Pancreas (tissue), 10 donors: ENCODE results near the gene DRD4. TPM values are rescaled to one million over a fixed set of nuclear protein-coding genes. Genes with fewer than 3 reads are reported as not detected.
"Not testable (repeated sequence)": the region's sequence is repeated elsewhere in the genome, so short reads cannot be mapped to it uniquely, and the experiment has no call there.

Source experiments
- ATAC-seq, 4 donors: fragments of 200-7000 bp; cut with Tn5 transposase; one replicate each; pipeline versions ENCODE4 v1.8.0 to v1.9.1; 2020; ENCODE audit warnings: mild to moderate bottlenecking in 4 of 4, moderate library complexity in 4 of 4
- DNase-seq, 6 donors: peaks; one replicate each; pipeline ENCODE4 v3.0.0-alpha.2; 2020
- FAIRE-seq: peaks from 2 replicates; lab custom pipeline; 2012; peaks lifted over from hg19 to GRCh38; lab: Jason Lieb, UNC
- H3K27ac ChIP-seq, 4 donors: fragments of 200-600 bp; sonication (generic); 1 replicate in 3 of 4; 2 replicates in 1 of 4; pipeline versions ENCODE4 v1.5.0 to v1.8.0; 2020
- H3K27me3 ChIP-seq, 4 donors: fragments of 200-600 bp; one replicate each; pipeline ENCODE4 v1.8.0; 2021
- H3K36me3 ChIP-seq, 3 donors: fragments of 200-600 bp; sonication (generic) in 1 of 3; one replicate each; pipeline versions ENCODE4 v1.5.0 to v1.8.0; 2020 to 2021
- H3K4me1 ChIP-seq, 3 donors: fragments of 200-600 bp; one replicate each; pipeline ENCODE4 v1.8.0; 2021
- H3K4me3 ChIP-seq, 4 donors: fragments of 200-600 bp; sonication (generic) in 2 of 4; one replicate each; pipeline versions ENCODE4 v1.5.0 to v1.8.0; 2020 to 2021
- H3K9me3 ChIP-seq, 4 donors: fragments of 200-600 bp; one replicate each; pipeline ENCODE4 v1.8.0; 2021
- WGBS, 2 donors: extraction: QIAGEN DNeasy Blood & Tissue Kit; methylation state at CpG; one replicate each; pipeline ENCODE4 v1.1.7; 2013; 5-methylcytosine and 5-hydroxymethylcytosine counted together
- intact Hi-C, 3 donors: fragments of 100-400 bp; cut with DNase I; formaldehyde crosslinking; loops; one replicate each; pipeline versions ENCODE4 v1.11.1 to v1.14.2; 2022
- polyA plus RNA-seq, 2 donors: library from polyadenylated mRNA; stranded (reverse); fragments of 200-250 nt; gene quantifications; one replicate each; pipeline ENCODE4 v1.2.3, GENCODE V29; 2013
- total RNA-seq, 6 donors: library from RNA; stranded (reverse); fragmentation: NEBNext Ultra II Directional in 4 of 6; extraction: Animal tissue kit (Norgen Biotek cat#: 25700) in 4 of 6; gene quantifications; one replicate each; pipeline versions ENCODE4 v1.2.1 to v1.2.4, GENCODE V29; 2021 to 2023
- TF ChIP-seq, protein P1 (sequence below), 4 donors: fragments of 200-600 bp; sonication (generic) in 3 of 4; IDR thresholded peaks; one replicate each; pipeline versions ENCODE4 v1.5.0 to v1.8.0; 2021; ENCODE audit warnings: antibody characterized with exemption in 4 of 4
- donor health status: healthy with polysubstance abuse.
- donor health status: DM: no; HTN: no; CAD: no; lungs with moderate emphysema.
- donor health status: DM: no; HTN: no; CAD: no.
- donor health status: control.
- donor health status: control.
- donor health status: Bipolar disorder and iron deficiency.
- donor health status: DM: yes; HTN: yes; CAD: no.
- donor health status: DM: no; HTN: no; CAD: no.
- donor health status: DM: no; HTN: no; CAD: no.
- donor health status: DM: yes; HTN: yes; CAD: no.

Gene DRD4
- total and polyA plus RNA-seq, 8 donors = 0.28 to 2.4 (median 0.79) TPM

DNA sequence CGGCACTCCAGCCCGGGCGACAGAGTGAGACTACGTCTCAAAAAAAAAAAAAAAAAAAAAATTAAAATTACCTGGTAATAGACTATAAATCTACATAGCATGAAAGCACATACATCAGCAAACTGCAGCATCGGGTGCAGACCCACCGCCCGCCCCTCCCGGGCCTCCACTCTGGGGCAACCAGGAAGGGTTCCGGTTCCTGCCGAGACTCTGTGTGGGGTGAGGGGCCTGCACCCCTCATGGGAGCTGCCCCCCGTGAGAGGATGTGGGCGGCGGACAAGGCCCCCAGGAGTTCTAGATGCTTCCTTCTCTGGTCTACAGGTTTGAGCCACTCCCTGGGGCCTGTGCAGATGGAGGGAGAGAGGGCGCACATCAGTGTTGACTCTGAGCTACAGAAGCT lies 9.1 kb downstream of the DRD4 start:
- H3K4me3 ChIP-seq = no peak overlapping the region
- H3K27ac ChIP-seq = no peak overlapping the region
- TF ChIP-seq, protein P1, sequence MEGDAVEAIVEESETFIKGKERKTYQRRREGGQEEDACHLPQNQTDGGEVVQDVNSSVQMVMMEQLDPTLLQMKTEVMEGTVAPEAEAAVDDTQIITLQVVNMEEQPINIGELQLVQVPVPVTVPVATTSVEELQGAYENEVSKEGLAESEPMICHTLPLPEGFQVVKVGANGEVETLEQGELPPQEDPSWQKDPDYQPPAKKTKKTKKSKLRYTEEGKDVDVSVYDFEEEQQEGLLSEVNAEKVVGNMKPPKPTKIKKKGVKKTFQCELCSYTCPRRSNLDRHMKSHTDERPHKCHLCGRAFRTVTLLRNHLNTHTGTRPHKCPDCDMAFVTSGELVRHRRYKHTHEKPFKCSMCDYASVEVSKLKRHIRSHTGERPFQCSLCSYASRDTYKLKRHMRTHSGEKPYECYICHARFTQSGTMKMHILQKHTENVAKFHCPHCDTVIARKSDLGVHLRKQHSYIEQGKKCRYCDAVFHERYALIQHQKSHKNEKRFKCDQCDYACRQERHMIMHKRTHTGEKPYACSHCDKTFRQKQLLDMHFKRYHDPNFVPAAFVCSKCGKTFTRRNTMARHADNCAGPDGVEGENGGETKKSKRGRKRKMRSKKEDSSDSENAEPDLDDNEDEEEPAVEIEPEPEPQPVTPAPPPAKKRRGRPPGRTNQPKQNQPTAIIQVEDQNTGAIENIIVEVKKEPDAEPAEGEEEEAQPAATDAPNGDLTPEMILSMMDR (IDR thresholded peaks at IDR 0.05) = no peak
- H3K9me3 ChIP-seq = no peaks in the 10 kb centered on the region
- intact Hi-C loops = no loop called here
- 86 to 94% methylated on average over 14 of the region's 14 CpGs for WGBS, 2 donors
- no peak for FAIRE-seq
- peak in 1 of 6 donors; percentile 65 for DNase-seq
- no peaks in the 10 kb centered on the region for H3K27me3 ChIP-seq
- H3K36me3 ChIP-seq = peaks cover 0 to 20% (median 0%) of the 10 kb centered on the region in 3 donors
- no peak for ATAC-seq
- no peaks in the 10 kb centered on the region for H3K4me1 ChIP-seq

DNA sequence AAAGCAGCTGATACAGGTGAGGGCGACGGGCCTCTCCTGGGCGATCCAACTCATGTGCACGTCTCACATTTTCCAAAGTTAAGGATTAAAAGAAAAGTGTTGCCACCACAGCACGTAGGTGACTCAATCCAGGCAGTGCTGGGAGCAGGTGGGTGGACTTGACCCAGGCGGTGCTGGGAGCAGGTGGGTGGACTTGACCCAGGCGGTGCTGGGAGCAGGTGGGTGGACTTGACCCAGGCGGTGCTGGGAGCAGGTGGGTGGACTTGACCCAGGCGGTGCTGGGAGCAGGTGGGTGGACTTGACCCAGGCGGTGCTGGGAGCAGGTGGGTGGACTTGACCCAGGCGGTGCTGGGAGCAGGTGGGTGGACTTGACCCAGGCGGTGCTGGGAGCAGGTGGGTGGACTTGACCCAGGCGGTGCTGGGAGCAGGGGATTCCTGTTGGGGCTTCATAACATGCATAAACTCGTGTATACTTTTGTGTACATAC lies 10.6 kb downstream of the DRD4 start:
- WGBS, 2 donors = 73 to 78% methylated on average over 10 of the region's 14 CpGs

DNA sequence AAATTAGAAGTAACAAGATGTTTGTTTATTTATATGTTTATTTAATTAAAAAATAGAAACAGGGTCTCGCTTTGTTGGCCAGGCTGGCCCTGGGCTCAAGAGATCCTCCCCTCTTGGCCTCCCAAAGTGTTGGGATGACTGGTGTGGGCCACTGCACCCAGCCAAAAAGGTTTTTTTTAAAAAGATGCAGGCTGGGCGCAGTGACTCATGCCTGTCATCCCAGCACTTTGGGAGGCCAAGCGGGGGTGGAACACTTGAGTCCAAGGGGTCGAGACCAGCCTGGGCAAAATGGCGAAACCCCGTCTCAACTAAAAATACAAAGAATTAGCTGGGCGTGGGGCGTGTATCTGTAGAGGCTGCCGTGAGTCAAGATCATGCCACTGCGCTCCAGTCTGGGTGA lies 13.4 kb downstream of the DRD4 start:
- Histone ChIP-seq H3K36me3 (peaks cover 0 to 12% (median 0%) of the 10 kb centered on the region in 3 donors), H3K4me3 (no peak overlapping the region), H3K9me3 (no peaks in the 10 kb centered on the region), H3K27me3 (no peaks in the 10 kb centered on the region), H3K27ac (no peak overlapping the region), H3K4me1 (peaks cover 0 to 11% (median 9%) of the 10 kb centered on the region in 3 donors)
- TF ChIP-seq, protein P1 (IDR thresholded peaks at IDR 0.05) = no peak
- intact Hi-C loops = no loop called here
- ATAC-seq (no peak), DNase-seq (no peak), FAIRE-seq (no peak)
- 95% methylated on average over 10 of the region's 10 CpGs for WGBS, 2 donors

More for the DNA sequence above, 10.6 kb downstream of the DRD4 start:
- H3K36me3 ChIP-seq = peaks cover 0 to 20% (median 0%) of the 10 kb centered on the region in 3 donors
- H3K27me3 ChIP-seq, H3K27ac ChIP-seq, DNase-seq, ATAC-seq, intact Hi-C loops, H3K9me3 ChIP-seq, H3K4me1 ChIP-seq, H3K4me3 ChIP-seq, FAIRE-seq: not testable (repeated sequence)

DNA sequence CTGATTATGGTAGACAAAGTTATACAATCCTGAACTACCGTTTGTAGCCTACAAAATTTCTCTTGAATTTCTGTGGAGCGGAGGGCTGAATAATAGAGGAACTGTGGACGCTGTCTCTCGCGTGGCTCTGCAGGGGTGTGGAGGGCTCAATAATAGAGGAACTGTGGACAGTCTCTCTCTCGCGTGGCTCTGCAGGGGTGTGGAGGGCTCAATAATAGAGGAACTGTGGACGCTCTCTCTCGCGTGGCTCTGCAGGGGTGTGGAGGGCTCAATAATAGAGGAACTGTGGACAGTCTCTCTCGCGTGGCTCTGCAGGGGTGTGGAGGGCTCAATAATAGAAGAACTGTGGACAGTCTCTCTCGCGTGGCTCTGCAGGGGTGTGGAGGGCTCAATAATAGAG lies 16.1 kb downstream of the DRD4 start:
- ATAC-seq, H3K4me3 ChIP-seq, H3K27ac ChIP-seq, intact Hi-C loops, H3K27me3 ChIP-seq, DNase-seq, H3K9me3 ChIP-seq, FAIRE-seq: not testable (repeated sequence)
- Histone ChIP-seq H3K36me3 (peaks cover 0 to 12% (median 0%) of the 10 kb centered on the region in 3 donors), H3K4me1 (peaks cover 0 to 12% (median 10%) of the 10 kb centered on the region in 3 donors)
- 93% methylated on average over 14 of the region's 14 CpGs for WGBS, 2 donors

DNA sequence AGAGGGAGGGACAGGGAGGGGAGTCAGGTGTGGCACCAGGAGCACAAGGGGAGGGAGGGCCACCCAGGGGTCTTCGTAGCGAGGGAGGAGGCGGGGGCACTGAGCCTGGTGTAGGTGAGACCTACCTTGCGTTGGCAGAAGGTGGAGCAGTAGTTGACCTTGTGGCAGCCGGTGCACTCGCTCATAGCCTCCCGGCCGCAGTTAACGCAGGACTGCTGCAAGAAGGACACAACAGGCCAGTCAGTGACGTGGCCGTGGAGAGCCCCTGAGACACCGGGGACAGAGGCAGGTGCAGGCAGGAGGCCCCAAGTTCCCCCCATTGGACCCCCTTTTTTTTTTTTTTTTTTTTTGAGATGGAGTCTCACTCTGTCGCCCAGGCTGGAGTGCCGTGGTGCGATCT lies 16.8 kb downstream of the DRD4 start:
- 88 to 91% methylated on average over 15 of the region's 15 CpGs for WGBS, 2 donors
- TF ChIP-seq, protein P1 (IDR thresholded peaks at IDR 0.05) = no peak
- Histone ChIP-seq H3K36me3 (peaks cover 0 to 12% (median 0%) of the 10 kb centered on the region in 3 donors), H3K9me3 (no peaks in the 10 kb centered on the region), H3K27ac (no peak overlapping the region), H3K27me3 (no peaks in the 10 kb centered on the region), H3K4me1 (peaks cover 0 to 12% (median 10%) of the 10 kb centered on the region in 3 donors), H3K4me3 (no peak overlapping the region)
- intact Hi-C loops = no loop called here
- ATAC-seq (no peak), DNase-seq (no peak), FAIRE-seq (no peak)

DNA sequence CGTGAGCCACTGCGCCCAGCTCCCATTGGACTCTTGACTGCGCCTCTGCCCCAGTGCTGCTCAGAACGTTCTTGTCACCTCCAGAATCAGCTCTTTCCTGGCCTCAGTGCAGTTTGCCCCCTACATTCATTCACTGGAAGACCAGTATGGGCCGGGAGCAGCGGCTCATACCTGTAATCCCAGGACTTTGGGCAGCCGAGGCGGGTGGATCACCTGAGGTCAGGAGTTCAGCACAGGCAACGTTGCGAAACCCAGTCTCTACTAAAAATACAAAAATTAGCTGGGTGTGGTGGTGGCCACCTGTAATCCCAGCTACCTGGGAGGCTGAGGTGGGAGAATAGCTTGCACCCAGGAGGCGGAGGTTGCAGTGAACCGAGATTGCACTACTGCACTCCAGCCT lies 17.4 kb downstream of the DRD4 start:
- DNase-seq, H3K4me3 ChIP-seq, H3K27me3 ChIP-seq, H3K27ac ChIP-seq, H3K9me3 ChIP-seq, FAIRE-seq, intact Hi-C loops, ATAC-seq: not testable (repeated sequence)
- Histone ChIP-seq H3K4me1 (peaks cover 0 to 12% (median 10%) of the 10 kb centered on the region in 3 donors), H3K36me3 (peaks cover 0 to 11% (median 0%) of the 10 kb centered on the region in 3 donors)
- WGBS, 2 donors = 93 to 96% methylated on average over 12 of the region's 12 CpGs
